Hematopoietic multipotent progenitor cell (in vitro differentiated cells): ENCODE results near the gene MX2. TPM values are rescaled to one million over a fixed set of nuclear protein-coding genes. Genes with fewer than 3 reads are reported as not detected.
A peak's percentile ranks its signal among the peaks of the same experiment; 100 is the strongest.

Experiments
- DNase-seq, 3 donors: peaks; one replicate each; pipeline ENCODE4 v3.0.0-alpha.2; 2011 to 2015; ENCODE audit warnings: low read depth in 2 of 3, low spot score in 2 of 3
- total RNA-seq: library from RNA; depleted of rRNA; stranded (reverse); fragments of >200 nt; gene quantifications from one replicate; pipeline ENCODE4 v1.2.3, GENCODE V29; 2012

Gene MX2
- total RNA-seq, 1 donor, result 25.3 TPM

DNA sequence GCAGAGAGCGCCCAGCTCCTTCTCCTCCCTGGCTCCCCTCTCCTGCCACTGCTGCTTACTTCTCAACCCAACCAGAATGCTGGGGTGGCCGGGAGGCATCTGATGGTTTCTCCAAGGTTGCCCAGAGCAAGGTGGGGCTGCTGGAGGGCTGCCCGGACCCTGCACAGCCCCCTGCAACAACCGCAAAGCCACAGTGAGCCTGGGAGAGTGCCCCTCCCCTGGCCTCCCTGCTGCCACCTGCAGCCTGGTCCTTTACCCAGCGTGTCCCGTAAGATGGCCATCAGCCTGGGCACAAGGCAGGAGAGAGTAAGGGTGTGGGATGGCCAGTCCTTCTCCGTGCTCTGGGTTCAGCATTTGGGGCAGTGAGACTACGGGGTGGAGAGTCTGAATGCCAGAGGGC, 17.0 kb downstream of the MX2 start:
- no peak for DNase-seq

DNA sequence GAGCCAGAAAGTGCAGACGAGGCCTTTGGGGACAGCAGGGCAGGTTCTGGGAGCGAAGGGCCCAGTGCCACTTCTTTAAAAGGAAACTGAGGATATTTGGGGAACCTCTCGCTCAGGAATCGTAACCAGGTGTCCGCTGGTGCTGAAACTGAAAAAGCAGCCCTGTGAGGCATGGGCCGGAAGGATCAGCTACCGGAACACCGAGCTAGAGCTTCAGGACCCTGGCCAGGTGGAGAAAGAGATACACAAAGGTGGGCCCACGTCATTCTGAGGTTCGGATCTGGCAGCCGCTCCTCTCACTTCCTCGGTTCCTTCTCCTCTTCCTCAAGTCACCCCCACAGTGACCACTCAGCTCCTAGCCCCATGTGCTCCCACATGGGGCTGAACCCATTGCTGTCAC, 18.1 kb downstream of the MX2 start:
- DNase-seq, result no peak

DNA sequence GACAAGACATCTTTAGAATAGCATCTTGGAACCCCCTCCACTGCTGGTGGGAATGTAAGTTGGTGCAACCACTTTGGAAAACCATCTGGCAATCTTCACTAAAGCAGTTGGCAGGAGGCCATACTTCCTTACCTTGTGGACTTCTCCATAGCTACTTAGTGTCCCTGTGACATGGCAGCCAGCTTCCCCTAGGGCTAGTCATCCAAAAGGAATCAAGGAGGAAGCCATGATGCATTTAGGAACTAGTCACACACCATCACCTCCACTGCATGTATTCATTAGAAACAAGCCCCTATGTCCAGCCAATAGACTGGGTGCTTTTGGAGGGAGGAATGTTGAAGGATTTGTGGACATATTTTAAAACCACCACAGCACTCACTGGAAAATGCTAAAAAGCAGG, 19.9 kb downstream of the MX2 start:
- no peak for DNase-seq

DNA sequence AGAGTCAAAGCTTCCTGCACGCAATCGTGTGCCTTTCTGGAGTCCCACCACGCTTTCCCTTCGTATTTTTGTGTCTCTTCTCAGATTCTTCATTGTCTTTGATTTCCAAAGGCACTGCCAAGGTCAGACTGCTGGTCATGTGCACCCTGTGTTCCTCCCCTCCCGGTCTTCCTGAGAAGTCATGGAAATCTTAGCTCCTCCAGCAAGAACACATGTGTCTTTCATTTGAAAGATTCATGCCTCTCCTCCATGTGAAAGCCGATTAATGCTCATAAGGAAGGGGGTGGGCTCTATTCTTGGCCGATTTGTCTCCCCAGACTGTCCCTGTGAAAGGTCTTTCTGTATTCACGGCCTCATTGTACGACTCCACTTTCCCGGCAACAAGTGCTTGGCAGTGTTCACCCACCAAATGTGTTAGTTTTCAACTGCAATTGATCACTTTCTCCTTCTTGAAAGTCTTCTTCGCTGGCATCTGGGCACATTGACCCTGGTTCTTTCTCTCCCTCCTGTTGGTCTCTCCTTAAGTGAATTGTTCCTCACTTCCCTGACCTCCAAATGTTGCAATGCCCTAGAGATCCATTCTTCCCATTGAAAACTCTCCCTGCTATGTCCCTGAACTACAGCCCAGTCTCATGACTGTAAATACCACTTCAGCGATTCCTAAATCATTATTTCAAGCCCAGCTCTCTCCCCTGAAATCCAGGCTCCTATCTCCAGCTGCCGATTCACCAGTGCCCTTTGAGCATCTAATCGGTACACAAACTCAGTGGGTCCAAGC, 25.4 kb downstream of the MX2 start:
- no peak for DNase-seq

DNA sequence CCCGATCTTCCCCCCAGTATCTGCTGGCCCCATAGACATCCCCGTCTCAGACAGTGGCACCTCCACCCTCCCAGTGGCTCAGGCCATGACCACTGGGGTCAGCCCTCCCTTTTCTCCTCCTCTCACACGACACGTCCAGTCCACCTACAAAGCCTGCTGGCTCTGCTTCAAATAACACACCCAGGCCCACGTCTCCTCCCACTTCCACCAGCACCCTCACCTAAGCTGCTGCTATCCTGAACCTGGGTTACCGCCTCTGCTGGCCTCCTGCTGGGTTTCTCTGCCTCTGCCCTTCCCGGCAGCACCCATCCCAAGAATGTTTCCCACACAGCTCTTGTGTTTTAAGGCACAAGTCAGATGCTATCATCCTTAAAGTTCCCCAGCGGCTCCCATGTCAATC, 26.0 kb downstream of the MX2 start:
- DNase-seq, result no peak

DNA sequence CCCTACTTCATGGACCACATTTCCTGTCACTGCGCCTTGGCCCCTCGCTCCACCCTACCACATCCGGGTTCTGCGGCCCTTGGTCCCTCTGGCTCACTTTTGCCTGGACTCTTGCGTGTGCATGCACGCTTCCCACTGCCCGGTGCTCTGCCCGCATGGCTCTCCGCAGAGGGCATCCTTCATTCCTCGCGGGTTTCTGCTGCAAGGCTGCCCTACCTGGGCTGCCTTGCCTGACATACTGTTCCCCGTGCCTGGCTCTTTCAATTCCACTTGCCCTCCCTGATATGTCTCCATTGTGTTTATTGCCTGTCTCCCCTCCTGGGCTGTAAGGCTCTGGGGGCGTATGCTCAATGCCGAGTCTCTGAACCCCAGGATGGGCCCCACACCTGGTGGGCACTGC, 26.4 kb downstream of the MX2 start:
- no peak for DNase-seq

DNA sequence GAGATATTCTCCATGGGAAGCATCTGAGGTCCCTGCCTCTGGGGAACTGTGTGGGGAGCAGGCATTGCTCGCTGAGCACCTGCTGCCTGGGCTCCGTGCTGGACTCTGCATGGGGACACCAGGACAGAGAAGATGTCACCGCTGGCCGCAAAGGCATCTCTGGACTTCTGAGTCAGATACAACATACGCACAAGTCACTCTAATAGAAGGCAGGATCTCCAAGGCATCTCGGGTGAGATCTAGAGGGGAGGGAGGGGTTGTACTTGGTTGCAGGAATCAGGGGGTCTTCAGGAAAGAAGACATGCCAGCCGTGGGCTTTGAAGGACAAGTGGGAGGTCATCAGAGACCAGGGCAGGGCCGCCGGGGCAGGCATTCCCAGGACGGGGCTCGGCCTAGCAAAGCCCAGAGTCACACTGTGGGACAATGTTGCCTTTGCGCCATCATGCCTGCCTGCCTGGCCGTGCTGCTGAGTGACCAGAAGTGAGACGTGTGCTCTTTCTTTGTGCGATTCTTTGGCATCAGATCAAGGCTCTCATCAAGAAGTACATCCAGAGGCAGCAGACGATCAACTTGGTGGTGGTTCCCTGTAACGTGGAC, 28.3 kb downstream of the MX2 start:
- DNase-seq, result no peak

DNA sequence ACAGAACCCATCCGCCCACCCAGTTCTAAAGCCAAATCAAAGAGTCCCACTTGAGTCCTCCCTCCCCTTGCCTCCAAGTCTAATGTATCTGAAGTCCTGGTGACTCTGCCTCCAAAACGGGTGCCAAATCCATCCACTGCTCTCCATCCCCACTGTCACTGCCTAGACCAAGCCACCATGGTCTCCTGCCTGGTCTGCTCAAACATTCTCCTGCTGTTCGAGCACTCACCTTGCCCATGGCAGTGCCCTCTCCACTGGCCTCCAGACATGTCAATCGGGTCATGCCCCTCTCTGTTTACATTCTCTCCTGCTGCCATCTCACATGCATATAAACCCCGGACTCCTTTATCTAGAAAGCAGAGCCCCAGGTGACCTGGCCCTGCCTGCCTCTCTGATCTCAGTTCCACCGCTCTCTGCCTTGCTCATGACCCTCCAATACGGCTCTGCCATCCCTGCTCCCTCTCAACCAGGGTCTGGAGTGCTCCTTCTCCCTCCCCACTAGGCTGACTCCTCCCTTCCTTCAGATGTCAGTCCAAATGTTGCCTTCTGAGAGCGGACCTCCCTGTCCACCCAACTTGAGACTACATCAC, 32.1 kb downstream of the MX2 start:
- DNase-seq, result no peak

DNA sequence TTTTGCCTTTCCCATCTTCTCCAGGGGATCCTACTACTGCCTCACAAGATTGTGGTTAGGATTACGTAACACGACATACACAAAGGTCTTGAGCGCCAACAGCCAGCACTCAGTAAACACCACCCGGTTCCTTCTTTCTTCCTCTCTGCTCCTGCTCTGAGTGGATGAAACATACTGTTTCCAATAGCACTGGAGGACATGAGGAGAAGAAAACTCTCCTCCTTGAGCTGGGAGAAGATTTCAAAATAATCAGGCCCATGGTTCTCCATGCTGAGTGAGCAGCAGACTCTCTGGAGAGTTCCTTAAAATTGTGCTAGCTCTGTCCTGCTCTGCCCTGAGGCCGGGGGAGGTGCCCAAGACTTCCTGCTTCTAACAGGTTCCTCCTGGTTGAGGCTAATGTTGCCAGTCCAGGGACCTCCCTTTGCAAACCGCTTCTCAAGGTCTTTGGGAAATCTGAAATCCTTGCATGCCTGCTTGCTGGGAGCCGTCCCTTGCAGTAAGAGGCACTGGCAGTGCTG, 34.8 kb downstream of the MX2 start:
- peak in 2 of 3 donors; percentile 22 to 55 for DNase-seq

DNA sequence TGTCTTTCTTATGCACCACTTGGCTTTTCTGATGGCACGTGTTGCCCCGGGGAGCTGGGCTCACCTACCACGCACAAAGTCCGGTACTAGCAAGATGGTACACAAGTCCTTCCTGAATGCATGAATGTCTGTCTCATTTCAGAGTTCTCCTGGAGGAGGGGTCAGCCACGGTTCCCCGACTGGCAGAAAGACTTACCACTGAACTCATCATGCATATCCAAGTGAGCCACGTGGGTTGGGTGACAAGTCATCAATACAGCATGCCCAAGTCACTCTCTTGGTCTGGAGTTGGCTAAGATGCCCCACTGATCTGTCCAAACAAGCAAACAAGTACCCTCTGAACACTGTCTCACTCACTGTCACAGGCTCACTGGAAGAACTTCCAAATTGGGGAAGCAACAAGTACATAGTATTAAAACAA, 35.7 kb downstream of the MX2 start:
- no peak for DNase-seq

DNA sequence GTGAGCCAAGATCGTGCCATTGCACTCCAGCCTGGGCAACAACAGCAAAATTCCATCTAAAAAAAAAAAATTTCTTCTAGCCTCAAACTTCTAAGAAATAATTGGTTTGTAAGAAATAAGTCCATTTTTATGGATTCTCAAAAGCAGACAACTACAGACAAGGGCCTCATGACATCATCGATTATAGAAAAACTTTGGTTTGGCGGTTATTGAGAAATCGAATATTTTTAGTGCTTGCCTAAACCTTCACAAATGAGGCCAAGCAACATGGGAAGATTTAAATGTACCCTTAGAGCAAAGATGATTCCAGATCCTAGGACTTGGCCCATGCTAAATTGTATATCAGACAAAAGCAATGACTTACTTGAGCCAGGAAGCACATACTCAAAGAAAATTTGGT, 36.4 kb downstream of the MX2 start:
- no peak for DNase-seq

DNA sequence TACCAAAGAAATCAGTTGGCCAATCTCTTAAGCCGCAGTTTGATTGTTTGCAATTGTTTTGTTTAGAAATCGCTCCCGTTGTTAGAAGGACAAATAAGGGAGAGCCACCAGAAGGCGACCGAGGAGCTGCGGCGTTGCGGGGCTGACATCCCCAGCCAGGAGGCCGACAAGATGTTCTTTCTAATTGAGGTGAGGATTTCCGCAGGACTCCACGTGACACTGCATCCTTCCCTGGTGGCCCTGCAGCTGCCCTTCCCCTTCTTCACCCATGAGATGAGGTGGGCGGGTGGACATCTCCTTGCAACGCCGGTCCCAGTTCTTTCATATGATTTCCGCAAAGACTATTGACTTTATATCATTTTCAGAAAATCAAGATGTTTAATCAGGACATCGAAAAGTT, 37.0 kb downstream of the MX2 start:
- no peak for DNase-seq

DNA sequence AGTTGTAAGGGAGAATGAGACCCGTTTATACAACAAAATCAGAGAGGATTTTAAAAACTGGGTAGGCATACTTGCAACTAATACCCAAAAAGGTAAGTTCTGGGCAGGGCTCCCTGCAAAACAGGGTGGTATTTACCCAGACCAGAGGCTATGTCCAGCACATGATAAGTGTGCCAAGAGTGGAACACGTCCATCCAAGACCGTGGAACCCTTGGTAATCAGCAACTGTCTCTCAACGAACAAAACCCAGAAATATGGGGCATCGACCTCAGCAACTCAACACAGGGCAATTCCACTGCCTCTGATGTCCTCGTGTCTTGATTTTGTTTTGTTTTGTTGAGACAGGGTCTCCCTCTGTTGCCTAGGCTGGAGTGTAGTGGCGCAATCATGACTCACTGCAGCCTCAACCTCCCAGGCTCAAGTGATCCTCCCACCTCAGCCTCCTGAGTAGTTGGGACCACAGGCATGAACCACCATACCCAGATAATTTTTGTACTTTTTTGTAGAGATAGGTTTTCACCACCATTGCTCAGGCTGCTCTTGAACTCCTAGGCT, 37.5 kb downstream of the MX2 start:
- DNase-seq, result no peak

DNA sequence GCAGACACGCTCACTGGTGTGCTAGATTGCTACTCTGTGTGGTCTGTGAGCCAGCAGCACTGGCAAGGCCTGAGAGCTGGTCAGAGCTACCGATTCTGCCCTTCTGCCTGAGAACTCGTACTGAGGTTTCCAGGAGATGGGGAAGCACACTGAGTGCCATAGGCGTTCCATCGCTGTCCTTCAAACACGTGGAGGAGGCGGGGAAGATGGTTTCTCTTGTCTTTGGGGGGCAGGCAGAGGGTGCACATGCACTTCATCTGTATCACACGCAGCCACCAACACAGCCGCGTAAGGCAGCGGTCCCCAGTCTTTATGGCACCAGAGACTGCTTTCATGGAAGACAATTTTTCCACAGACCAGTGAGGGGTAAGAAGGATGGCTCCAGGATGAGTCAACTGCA, 40.4 kb downstream of the MX2 start:
- DNase-seq, result no peak

DNA sequence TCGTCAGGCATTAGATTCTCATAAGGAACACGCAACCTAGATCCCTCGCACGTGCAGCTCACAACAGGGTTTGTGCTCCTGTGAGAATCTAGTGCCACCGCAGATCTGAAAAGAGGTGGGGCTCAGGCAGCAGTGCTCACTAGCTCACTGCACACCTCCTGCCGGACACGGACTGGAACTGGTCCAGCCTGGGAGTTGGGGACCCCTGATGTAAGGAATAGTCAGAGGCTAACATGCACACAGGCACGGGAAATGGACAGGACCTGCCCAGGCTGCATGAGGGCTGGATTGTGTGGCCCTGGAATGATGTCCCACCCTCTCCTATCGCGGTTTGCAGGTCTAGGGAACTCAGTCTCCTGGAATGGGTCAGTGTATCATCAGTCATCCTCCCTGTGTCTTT, 41.0 kb downstream of the MX2 start:
- DNase-seq, result no peak

DNA sequence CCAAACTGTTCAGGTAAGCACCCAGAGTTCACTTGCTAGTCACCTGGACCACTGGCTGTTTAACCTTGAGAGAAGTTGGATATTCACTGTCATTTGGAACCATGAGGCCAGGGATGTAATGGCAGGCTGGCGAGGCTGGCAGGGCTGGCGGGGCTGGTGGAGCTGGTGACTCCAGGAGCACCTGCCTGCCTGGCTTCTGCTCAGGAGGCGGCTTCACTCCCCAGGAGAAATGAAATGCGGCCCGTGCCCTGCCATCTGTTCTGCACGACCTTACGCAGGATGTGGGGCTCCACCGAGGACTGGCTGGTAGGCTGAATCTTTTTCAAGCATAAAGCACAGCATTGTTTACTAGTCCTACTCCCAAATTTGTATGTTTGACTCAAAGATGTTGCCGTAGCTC, 41.5 kb downstream of the MX2 start:
- DNase-seq, result no peak

DNA sequence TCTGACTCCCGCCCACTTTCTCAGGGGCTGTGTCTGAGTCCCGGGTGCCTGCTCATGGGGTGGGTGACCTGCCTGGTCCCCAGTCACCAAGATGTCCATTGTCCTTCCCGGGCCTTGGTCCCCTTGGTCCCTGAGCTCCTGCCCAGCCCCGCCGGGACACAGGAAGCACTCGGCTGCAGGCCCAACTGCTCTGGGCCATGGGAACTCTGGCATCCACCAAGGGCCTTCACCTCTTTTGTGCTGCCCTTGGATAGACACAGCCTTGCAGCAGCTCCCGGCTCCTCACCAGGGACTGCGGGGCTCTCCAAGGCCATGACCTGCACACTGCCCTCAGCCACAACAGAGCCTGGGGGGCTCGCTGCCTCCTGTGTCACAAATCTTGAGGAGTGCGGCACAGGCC, 42.1 kb downstream of the MX2 start:
- no peak for DNase-seq

DNA sequence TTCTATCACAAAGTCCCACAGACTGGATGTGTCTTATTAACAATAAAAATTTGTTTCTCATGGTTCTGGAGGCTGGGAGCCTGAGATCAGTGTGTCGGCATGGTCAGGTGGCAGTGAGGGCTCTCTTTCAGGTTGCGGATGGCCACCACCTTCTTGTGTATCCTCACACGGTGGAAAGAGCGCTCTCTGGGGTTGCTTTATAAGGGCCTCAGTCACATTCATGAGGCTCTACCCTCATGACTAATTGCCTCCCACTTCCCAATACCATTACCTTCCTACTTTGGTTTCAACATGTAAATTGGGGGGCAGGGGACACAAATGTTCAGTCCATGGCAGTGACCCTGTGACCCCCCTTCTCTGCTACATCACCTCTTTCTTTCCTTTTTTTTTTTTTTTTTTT, 43.5 kb downstream of the MX2 start:
- no peak for DNase-seq

DNA sequence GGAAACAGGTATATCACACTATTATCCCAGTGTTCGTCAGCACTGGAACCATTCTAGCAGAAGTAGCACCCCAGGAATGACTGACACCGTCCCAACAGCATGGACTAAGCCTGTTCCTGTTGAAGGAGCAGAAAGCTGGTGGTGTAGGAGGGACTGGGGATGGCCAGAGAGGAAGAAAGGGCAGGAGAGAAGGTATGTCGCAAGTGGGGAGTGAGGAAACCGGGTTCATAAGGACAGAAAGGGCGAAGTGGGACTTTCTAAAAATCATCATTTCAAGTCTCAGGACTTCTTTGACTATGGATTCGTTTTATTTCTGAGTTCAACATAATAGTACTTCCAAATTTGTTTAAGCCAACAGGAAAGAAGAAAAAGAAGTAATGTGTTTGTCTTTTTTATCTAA, 44.5 kb downstream of the MX2 start:
- no peak for DNase-seq

DNA sequence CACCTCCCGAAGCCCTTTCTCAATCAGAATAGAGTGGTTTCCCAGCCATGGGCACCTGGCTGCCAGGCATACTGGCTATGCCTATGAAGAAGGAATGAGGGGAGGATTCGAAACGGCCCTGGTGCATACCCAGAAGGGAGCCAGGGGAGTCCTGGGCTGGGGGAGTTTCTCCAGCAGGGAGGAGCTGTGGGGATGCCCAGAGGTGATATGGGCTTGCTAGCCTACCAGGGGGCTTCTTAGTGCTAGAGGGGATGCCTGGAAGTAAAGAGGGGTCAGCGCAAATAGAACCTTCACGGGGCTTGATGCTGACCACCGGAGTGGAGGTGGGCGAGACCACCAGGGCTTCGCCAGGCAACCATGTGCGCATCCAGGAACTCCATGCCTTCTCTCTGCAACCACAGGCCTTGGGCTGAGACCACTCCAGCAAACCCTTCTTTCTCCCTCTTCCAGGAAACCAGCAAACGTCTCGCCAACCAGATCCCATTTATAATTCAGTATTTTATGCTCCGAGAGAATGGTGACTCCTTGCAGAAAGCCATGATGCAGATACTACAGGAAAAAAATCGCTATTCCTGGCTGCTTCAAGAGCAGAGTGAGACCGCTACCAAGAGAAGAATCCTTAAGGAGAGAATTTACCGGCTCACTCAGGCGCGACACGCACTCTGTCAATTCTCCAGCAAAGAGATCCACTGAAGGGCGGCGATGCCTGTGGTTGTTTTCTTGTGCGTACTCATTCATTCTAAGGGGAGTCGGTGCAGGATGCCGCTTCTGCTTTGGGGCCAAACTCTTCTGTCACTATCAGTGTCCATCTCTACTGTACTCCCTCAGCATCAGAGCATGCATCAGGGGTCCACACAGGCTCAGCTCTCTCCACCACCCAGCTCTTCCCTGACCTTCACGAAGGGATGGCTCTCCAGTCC, 46.0 kb downstream of the MX2 start:
- DNase-seq, result no peak

DNA sequence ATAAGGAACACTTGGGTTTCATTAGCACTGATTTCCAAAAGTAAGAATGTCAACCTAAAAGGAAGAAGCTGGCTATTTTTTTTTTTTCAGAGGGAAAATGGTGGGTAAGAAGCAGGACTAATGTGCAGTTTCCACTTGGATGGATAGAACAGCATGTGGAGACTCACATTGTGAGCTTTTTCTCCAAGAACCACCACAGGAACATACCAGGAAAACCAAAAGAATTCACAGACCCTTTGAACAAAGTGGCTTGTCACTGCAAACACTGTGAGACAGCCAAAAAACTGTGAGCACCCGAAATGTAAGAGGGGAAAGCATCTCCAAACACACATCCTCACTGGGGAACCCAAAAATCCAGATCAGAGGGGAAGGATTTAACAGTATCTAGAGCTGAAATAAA, 48.5 kb downstream of the MX2 start:
- no peak for DNase-seq
